Left renal cortex interstitium (tissue), 4 donors: Measurements from ENCODE around the gene TSKS. TPM values are rescaled to one million over a fixed set of nuclear protein-coding genes. Genes with fewer than 3 reads are reported as not detected.

Experiments
- DNase-seq, 4 donors: peaks; one replicate each; pipeline ENCODE4 v3.0.0-alpha.2; 2013; ENCODE audit warnings: low read depth in 4 of 4, low spot score in 2 of 4, missing footprints in 1 of 4
- polyA plus RNA-seq, 4 donors: library from polyadenylated mRNA; unstranded; fragments of 120-200 nt; gene quantifications; one replicate each; pipeline ENCODE4 v1.2.1, GENCODE V29; 2013; ENCODE audit not compliant: insufficient read length in 4 of 4

TSKS gene
- polyA plus RNA-seq, 4 donors = 0.14 TPM; not detected in 2

DNA sequence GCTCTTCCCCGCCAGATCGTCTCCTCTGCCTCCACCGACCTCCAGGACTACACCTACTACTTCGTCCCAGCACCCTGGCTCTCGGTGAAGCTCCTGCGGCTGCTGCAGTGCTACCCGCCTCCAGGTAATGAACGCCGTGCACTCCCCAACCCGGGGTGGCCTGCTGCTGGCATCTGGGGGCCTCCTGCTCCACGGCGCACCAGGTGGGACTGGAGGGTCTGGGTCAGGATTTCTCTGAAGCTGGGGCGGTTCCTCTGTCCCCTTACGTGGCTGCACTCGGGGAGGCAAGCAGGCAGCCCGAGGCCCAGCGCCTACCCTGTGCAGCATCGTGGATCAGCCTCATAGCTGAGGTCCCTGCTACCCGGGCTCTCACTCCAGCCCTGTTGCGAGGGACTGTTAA is 32.5 kb upstream of the TSKS start:
- no peak for DNase-seq

- DNase-seq = no peak
Measured at GRCh38 chr19:49793561-49793840, 30.4 kb upstream of the TSKS start.

GRCh38 chr19:49792829-49793560 is 29.9 kb upstream of the TSKS start:
- no peak for DNase-seq

DNA sequence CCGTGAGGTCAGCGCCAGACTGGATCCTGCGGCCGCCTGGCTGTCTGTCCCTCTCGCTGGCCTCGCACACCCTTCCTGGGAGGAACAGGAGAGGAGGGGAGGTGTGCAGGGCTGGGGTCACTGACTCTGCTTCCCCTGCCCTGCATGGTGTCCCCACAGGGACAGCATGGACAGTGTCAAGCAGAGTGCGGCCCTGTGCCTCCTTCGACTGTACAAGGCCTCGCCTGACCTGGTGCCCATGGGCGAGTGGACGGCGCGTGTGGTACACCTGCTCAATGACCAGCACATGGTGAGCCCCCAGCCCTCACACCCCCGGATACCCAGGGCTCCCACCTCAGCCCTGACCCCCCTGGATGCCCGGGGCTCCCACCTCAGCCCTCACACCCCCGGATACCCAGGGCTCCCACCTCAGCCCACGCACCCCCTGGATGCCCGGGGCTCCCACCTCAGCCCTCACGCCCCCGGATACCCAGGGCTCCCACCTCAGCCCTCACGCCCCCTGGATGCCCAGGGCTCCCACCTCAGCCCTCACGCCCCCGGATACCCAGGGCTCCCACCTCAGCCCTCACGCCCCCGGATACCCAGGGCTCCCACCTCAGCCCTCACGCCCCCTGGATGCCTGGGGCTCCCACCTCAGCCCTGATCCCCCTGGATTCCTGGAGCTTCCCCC is 28.8 kb upstream of the TSKS start:
- no peak for DNase-seq

- DNase-seq = no peak
Measured at GRCh38 chr19:49790866-49791265, 27.8 kb upstream of the TSKS start.

DNA sequence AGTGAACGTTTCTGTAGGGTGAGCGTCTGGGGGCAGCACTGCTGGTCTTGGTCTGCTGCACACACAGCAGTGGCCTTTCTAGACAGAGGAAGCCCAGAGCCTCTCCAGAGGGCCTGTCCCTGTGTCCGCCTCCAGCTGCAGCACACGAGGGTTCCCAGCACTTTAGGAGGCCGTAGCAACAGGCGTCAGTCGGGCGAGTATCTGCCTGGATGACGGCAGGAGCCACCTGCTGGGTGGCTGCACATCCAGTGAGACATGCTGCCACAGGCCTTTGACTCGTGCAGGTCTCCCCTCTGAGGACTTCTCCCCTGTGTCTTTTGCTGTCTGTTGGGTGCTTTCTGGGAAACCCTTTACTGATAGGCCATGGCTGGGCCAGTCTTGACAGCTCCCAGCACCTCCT is 25.8 kb upstream of the TSKS start:
- no peak for DNase-seq

DNA sequence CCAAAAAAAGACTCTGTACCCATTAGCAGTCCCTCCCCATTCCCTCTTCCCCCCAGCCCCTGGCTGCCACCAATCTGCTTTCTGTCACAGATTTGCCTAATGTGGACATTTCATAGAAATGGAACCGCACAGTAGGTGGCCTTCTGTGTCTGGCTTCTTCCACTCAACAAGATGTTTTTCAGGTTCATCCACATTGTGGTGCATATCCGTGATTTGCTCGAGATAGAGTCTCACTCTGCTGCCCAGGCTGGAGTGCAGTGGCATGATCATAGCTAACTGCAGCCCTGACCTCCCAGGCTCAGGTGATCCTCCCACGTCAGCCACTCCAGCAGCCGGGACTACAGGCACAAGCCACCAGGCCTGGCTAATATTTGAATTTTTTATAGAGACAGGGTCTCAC is 24.6 kb upstream of the TSKS start:
- no peak for DNase-seq

- no peak for DNase-seq
Measured at GRCh38 chr19:49786376-49786820, 23.3 kb upstream of the TSKS start.

GRCh38 chr19:49782515-49782914 is 19.4 kb upstream of the TSKS start:
- no peak for DNase-seq

DNA sequence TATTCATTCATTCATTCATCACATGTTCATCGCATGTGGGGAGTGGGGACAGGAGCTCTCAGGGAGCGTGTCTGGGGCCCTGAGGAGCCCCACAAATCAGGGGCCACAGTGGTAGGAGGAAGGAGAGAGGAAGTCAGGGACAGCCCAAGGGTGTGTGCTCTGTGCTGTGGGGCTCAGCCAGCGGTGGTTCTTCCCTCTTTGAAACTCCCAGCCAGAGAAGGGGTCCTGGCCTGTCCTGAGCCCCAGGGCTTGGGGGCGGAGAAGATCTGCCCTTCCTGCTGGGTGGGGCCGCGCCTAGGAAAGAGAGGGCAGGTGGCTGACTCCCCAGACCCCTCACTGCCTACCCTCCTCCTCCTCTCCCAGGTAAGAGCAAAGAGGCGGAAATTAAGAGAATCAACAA is 18.3 kb upstream of the TSKS start:
- DNase-seq = no peak

DNA sequence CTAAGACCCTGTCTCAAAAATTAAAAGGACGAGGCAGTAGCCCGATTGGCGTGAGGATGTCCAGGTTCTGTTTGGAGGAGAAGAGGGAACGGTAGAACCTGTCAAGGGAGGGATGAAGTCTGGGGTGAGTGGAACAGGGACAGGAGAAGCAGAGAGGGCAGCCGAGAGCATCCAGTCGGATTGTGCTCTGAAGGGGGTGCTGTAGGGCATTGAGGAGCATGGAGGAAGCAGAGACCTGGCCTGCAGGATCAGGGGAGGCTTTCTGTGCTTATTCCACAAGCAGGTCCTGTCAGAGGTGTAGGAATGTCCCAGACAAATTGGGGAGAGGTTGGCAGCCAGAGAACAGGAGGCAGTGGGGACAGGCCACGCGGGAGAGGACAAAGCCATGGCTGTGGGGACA is 17.8 kb upstream of the TSKS start:
- DNase-seq = no peak

GRCh38 chr19:49779731-49780555 is 16.8 kb upstream of the TSKS start:
- no peak for DNase-seq

DNA sequence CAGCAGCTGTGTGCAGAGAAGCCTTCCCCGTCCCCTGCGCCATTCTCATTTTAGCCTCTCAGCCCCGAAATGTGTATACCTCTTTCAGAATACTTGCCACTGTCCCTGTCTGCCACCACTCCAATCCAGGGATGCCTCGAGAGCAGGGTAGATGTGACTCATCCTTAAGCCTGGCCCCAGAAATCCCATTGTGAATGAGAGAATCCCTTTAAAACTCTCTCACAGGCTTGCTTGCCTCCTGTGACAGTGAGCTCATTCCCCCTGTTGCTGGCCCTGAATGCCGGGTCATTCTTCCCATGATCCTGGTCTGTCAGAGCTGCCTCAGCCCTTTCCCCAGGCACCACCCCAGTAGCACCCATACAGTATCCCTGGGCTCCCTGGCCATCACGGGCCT is 13.3 kb upstream of the TSKS start:
- DNase-seq = no peak

DNA sequence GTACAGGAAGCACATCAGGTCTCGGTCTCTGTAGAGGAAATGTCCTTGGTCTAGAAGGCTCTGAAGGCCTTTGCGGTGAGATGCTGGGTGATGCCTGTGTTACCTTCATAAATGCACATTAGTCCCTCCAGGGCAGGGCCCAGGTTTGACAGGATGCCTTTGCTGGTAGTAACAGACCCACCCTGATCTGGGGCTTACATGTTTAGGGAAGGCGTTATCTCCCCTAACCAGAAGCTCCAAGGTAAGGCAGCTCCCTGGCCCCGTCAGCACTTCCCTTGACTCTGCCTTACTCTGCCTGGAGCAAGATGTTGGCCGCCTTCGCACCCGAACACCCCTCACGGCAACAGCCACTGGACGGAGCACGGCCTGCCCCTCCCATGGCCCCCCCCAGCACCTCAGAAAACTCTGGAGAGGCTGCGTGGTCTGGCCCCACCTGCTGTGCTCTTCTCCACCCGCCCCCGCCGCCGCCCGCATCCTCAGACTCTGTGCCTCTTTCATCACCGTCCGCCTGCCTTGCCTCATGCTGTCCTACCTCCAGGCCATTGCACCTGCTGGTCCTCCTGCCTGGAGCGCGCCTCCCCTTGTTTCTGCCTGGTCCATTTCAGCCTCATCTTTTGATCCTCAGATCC is 12.8 kb upstream of the TSKS start:
- DNase-seq = no peak

DNA sequence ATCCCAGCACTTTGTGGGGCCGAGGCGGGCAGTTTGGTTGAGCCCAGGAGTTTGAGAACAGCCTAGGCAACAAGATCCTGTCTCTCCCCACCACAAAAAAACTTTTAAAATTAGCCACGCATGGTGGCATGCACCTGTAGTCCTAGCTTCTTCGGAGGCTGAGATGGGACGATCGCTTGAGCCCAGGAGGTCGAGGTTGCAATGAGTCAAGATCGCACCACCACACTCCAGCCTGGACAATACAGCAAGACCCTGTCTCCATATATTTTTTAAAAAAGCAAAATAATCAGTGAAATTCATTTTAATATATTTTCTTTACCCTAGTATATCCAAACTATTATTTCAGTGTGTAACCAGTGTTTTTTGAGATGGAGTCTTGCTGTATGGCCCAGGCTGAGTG is 11.9 kb upstream of the TSKS start:
- DNase-seq = no peak

- DNase-seq = no peak
Measured at GRCh38 chr19:49773663-49774350, 10.7 kb upstream of the TSKS start.

DNA sequence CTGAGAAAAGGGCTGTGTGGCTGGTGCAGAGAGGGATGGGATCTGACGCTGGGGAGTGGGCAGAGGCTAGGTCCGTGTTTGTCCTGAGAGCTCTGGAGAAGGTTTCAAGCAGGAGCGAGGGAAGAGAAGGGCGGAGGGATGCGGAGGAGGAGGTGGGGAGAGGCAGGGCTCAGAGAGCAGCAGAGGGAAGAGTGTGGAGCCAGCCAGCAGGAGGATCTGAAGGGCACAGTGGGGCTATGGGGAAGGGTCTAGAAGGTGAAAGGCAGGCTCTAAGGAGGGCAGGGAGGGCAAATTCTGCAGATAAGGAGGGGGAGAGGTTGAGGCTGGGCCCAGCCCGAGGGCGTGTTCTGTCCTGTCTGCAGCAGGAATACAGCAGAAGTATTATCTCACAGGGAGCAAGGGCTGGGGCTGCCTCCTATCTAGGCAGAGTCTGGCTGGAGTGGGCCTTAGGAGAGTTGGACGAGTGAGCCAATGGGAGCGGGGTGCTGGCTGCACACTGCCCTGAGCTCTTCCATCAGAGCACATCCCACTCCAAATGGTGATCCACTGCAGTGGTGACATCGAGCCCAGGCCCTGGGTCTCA is 9.8 kb upstream of the TSKS start:
- DNase-seq = no peak

DNA sequence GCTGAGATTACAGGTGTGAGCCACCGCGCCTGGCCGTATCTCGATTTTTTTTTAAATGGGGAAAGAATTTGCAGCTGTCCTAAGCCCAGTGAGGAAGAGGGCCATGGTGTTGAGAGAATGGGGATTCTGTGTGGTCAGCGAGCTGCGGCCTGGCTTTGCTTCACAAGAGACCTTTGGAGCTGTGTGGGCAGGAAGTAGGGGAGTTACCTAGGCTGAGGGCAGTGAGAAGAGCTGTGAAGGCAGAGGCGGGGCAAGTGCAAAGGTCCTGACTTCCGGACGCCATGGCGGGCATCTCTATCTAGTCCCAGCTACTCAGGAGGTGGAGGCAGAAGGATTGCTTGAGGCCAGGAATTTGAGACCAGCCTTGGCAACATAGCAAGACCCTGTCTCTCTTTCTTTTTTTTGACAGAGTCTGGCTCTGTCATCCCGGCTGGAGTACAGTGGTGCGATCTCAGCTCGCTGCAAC is 8.6 kb upstream of the TSKS start:
- DNase-seq = no peak

GRCh38 chr19:49770529-49770928 is 7.4 kb upstream of the TSKS start:
- DNase-seq = no peak

DNA sequence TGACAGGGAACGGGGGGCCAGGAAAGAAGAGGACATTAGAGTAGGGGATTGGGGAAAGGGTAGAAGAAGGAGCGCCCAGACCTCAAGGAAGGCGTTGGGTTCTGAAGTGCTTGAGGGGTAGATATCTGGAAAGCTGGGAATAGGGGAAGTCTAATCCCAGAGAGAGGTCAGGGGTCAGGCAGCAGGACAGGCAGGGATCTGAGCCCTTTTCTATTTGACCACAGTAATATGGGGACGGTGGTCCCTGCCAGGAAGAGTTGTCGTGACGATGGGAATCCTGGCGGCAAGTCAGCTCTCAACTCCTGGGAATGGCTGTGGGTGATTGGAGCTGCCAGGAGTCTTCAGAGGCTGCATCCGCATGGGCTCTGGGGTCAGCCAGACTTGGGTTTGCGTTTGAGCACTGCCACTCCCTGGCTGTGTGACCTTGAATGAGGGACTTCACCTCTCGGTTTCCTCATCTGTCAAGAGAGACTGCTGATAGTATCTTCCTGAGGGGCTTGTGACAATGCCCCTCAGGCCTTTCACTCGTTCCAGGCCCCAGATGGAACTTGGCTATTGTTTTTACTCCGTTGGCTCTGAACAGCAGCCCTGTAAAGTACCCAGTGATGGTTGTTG is 5.0 kb upstream of the TSKS start:
- no peak for DNase-seq
